Hepatocyte (in vitro differentiated cells): Measurements from ENCODE around the gene NOL3. TPM values are rescaled to one million over a fixed set of nuclear protein-coding genes. Genes with fewer than 3 reads are reported as not detected.

Source experiments
- DNase-seq: peaks from one replicate; pipeline ENCODE4 v3.0.0-alpha.2; 2016; ENCODE audit warnings: low spot score
- H2AFZ ChIP-seq: fragments of 200-600 bp; sonication (generic); 2 replicates; pipeline ENCODE4 v1.6.0; 2016; ENCODE audit warnings: antibody characterized with exemption, mild to moderate bottlenecking
- H3K27ac ChIP-seq: fragments of 200-600 bp; sonication (generic); 2 replicates; pipeline ENCODE4 v1.5.1; 2016; ENCODE audit warnings: mild to moderate bottlenecking
- H3K27me3 ChIP-seq: fragments of 200-600 bp; sonication (generic); 2 replicates; pipeline ENCODE4 v1.6.1; 2016
- H3K36me3 ChIP-seq: fragments of 200-600 bp; sonication (generic); replicated peaks from 2 replicates; pipeline ENCODE4 v1.5.1; 2016; ENCODE audit warnings: low read depth; ENCODE audit not compliant: insufficient read depth
- H3K4me1 ChIP-seq: fragments of 200-600 bp; sonication (generic); 2 replicates; pipeline ENCODE4 v1.5.1; 2016; ENCODE audit warnings: mild to moderate bottlenecking, moderate library complexity; ENCODE audit not compliant: insufficient read depth
- H3K4me2 ChIP-seq: fragments of 200-600 bp; sonication (generic); 2 replicates; pipeline ENCODE4 v1.6.0; 2016
- H3K4me3 ChIP-seq: fragments of 200-600 bp; sonication (generic); 2 replicates; pipeline ENCODE4 v1.5.1; 2016; ENCODE audit warnings: mild to moderate bottlenecking
- H3K79me2 ChIP-seq: fragments of 200-600 bp; sonication (generic); 2 replicates; pipeline ENCODE4 v1.6.0; 2017; ENCODE audit warnings: mild to moderate bottlenecking
- H3K9me2 ChIP-seq: fragments of 200-600 bp; sonication (generic); replicated peaks from 2 replicates; pipeline ENCODE4 v1.6.0; 2017; ENCODE audit warnings: mild to moderate bottlenecking; ENCODE audit not compliant: insufficient read depth
- H3K9me3 ChIP-seq: fragments of 200-600 bp; sonication (generic); 2 replicates; pipeline ENCODE4 v1.5.1; 2016; ENCODE audit warnings: low read depth, mild to moderate bottlenecking
- H4K20me1 ChIP-seq: fragments of 200-600 bp; sonication (generic); 2 replicates; pipeline ENCODE4 v1.6.0; 2016; ENCODE audit warnings: mild to moderate bottlenecking; ENCODE audit not compliant: insufficient read depth, poor library complexity, severe bottlenecking
- EZH2 ChIP-seq: fragments of 200-600 bp; sonication (generic); IDR thresholded peaks from 2 replicates; pipeline ENCODE4 v1.6.1; 2016; ENCODE audit warnings: antibody characterized with exemption, mild to moderate bottlenecking, borderline replicate concordance
- EZH2phosphoT487 ChIP-seq: fragments of 200-600 bp; sonication (generic); IDR thresholded peaks from one replicate; pipeline ENCODE4 v1.6.1; 2018; ENCODE audit warnings: antibody characterized with exemption, mild to moderate bottlenecking, low read depth, moderate library complexity; ENCODE audit not compliant: unreplicated experiment, severe bottlenecking
- WGBS: methylation state at CpG from one replicate; pipeline ENCODE4 v1.1.6; 2016; ENCODE audit warnings: low lambda C conversion rate; ENCODE audit errors: missing lambda C conversion rate; 5-methylcytosine and 5-hydroxymethylcytosine counted together
- polyA plus RNA-seq: library from polyadenylated mRNA; unstranded; fragments of >200 nt; fragmentation: Nextera tagmentation; extraction: Ambion mirVana; gene quantifications from 2 replicates; pipeline ENCODE4 v1.2.1, GENCODE V29; 2016
- total RNA-seq: library from RNA; depleted of rRNA; stranded (reverse); fragments of >200 nt; gene quantifications from 2 replicates; pipeline ENCODE4 v1.2.3, GENCODE V29; 2014
- TF ChIP-seq, protein P1 (sequence below): fragments of 200-600 bp; sonication (generic); IDR thresholded peaks from 2 replicates; pipeline ENCODE4 v1.5.1; 2016; ENCODE audit warnings: antibody characterized with exemption, mild to moderate bottlenecking; ENCODE audit not compliant: poor library complexity

NOL3 gene
- total and polyA plus RNA-seq, 2 experiments from 2014 or later = 9.3 to 10.9 TPM

DNA sequence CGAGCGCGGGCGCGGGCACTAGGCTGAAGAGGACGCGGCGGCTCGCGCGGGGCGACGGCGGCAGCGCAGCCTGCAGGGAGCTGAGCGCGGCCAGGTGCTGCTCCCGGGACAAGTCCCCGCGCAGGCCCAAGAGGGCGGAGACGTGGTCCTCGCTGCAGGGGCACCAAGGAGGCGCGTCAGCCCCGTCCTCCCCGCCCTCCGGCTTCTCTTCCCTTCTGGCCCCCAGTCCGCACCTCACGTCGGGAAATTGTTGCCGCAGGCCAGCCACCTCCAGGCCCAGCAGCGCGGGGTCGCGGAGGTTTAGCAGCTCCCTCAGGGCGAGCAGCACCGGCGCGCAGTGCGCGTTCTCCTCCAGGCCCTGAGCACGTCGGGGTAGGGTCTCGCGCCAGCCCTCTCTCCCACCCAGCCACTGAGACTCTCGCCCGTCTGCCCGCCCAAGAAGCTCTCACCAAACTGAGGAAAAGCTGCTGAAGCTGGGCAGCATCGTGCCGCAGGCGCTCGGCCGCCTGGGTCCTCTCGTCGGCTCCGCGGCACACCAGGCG lies 14.2 kb downstream of the NOL3 start:
- no peaks in the 10 kb centered on the region for H3K27me3 ChIP-seq
- peak overlapping the region; percentile 37 for H2AFZ ChIP-seq
- H3K9me3 ChIP-seq = no peaks in the 10 kb centered on the region
- DNase-seq = peak; percentile 73
- H3K4me1 ChIP-seq = peaks cover 11% of the 10 kb centered on the region
- H3K4me3 ChIP-seq = peak overlapping the region; percentile 20
- H3K36me3 ChIP-seq = no peaks in the 10 kb centered on the region
- TF ChIP-seq, protein P1, sequence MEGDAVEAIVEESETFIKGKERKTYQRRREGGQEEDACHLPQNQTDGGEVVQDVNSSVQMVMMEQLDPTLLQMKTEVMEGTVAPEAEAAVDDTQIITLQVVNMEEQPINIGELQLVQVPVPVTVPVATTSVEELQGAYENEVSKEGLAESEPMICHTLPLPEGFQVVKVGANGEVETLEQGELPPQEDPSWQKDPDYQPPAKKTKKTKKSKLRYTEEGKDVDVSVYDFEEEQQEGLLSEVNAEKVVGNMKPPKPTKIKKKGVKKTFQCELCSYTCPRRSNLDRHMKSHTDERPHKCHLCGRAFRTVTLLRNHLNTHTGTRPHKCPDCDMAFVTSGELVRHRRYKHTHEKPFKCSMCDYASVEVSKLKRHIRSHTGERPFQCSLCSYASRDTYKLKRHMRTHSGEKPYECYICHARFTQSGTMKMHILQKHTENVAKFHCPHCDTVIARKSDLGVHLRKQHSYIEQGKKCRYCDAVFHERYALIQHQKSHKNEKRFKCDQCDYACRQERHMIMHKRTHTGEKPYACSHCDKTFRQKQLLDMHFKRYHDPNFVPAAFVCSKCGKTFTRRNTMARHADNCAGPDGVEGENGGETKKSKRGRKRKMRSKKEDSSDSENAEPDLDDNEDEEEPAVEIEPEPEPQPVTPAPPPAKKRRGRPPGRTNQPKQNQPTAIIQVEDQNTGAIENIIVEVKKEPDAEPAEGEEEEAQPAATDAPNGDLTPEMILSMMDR = no peak
- peak; percentile 35 for TF ChIP-seq EZH2
- 9% methylated on average over 59 of the region's 59 CpGs for WGBS
- H3K9me2 ChIP-seq = no peaks in the 10 kb centered on the region
- no peaks in the 10 kb centered on the region for H4K20me1 ChIP-seq
- H3K27ac ChIP-seq = peak overlapping the region; percentile 95
- H3K79me2 ChIP-seq = peaks cover 12% of the 10 kb centered on the region
- peak overlapping the region; percentile 87 for H3K4me2 ChIP-seq

DNA sequence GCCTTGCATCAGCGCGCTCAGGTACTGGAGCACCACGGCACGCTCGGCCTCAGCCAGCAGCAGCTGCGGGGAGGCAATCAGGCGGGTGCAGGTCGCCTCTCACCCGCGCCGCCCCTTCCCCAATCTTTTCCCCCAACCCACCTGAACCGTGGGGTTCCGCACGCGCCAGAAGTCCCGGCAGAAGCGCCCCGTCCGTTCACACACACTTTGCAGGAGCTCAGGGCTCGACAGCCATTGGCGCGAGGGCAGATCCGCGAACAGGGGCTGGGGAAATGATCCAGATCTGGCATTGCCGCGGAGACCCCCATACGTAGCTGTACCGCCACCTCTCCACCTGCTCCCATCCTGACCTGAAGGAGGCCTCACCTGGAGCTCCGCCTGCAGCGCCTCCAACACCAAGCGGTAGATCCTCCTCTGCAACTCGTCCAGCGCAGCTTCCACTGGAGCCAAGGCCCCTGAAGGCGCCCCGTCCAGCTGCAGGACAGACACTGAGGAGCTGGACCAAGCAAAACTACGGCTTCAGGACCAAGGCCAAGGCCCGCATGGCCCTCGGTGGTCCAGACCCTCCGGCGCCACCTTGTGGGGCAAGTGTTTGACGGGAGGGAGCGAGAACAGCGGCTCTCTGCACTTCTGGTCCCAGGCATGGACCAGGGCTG lies 14.8 kb downstream of the NOL3 start:
- DNase-seq = peak; percentile 95
- no peaks in the 10 kb centered on the region for H3K36me3 ChIP-seq
- no peak overlapping the region for H3K27ac ChIP-seq
- no peak overlapping the region for H3K4me3 ChIP-seq
- no peak overlapping the region for H2AFZ ChIP-seq
- H4K20me1 ChIP-seq = no peaks in the 10 kb centered on the region
- H3K79me2 ChIP-seq = peaks cover 12% of the 10 kb centered on the region
- H3K9me2 ChIP-seq = no peaks in the 10 kb centered on the region
- H3K27me3 ChIP-seq = no peaks in the 10 kb centered on the region
- 17% methylated on average over 39 of the region's 43 CpGs for WGBS
- no peaks in the 10 kb centered on the region for H3K9me3 ChIP-seq
- TF ChIP-seq EZH2 = no peak
- TF ChIP-seq, protein P1 = peak; percentile 86
- peak overlapping the region; percentile 87 for H3K4me2 ChIP-seq
- peaks cover 11% of the 10 kb centered on the region for H3K4me1 ChIP-seq

DNA sequence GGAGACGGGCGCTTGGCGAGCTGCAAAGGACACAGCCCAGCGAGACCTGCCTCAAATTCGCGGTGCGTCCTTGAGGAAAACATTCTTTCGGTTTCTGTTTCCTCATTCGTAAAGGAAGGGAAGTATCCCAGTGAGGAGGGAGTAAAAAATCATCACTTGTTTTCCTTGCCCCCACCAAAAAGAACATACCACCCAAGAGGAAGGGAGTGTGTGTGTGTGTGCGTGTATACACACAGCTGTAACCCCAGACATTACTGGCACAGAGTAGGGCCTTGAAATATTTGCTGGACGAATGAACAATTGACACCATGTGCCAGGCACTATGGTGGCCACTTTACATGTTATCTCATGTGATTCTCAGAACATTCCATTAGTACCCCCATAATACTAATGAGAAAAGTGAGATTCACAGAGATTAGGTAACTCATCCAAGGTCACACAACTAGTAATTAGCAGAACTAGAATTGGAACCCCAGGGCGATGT lies 15.4 kb downstream of the NOL3 start:
- WGBS = 16% methylated on average over 12 of the region's 12 CpGs
- H3K4me2 ChIP-seq = peak overlapping the region; percentile 87

More for the DNA sequence above, 15.4 kb downstream of the NOL3 start:
- TF ChIP-seq, protein P1 = no peak
- no peak for TF ChIP-seq EZH2phosphoT487
- TF ChIP-seq EZH2 = no peak
- Histone ChIP-seq H3K27ac (no peak overlapping the region), H3K4me3 (no peak overlapping the region), H3K9me2 (no peaks in the 10 kb centered on the region), H4K20me1 (no peaks in the 10 kb centered on the region), H2AFZ (no peak overlapping the region), H3K36me3 (no peaks in the 10 kb centered on the region), H3K27me3 (no peaks in the 10 kb centered on the region), H3K9me3 (no peaks in the 10 kb centered on the region), H3K79me2 (peaks cover 12% of the 10 kb centered on the region), H3K4me1 (peaks cover 11% of the 10 kb centered on the region)
- no peak for DNase-seq
